ENCODE data around the gene ZIC5. TPM values are rescaled to one million over a fixed set of nuclear protein-coding genes. Genes with fewer than 3 reads are reported as not detected.

Gene ZIC5
- total RNA-seq, 1 donor from 2014 or later: 0.27 TPM

- H3K4me3 ChIP-seq (ENCODE audit: insufficient read depth, low read depth, low read length): no peak overlapping the region
- H3K27me3 Mint-ChIP-seq (ENCODE audit: low read depth, unreplicated experiment): peaks cover 26% of the 10 kb centered on the region
- H3K9me3 ChIP-seq (ENCODE audit: insufficient read depth, low read depth, low read length): no peaks in the 10 kb centered on the region
- TF ChIP-seq EZH2 (IDR thresholded peaks at IDR 0.05; ENCODE audit: insufficient read depth, low read length) (no peak), CTCF (IDR thresholded peaks at IDR 0.05; ENCODE audit: insufficient read depth, low read depth, low read length) (peak; percentile 98)
- FAIRE-seq: no peak
- H3K4me2 ChIP-seq (ENCODE audit: low read length): no peak overlapping the region
- DNase-seq (ENCODE audit: low read depth): peak; percentile 46
- H3K4me1 ChIP-seq (ENCODE audit: insufficient read depth, low read length): no peaks in the 10 kb centered on the region
- peaks cover 1% of the 10 kb centered on the region for H3K9me3 Mint-ChIP-seq (ENCODE audit: unreplicated experiment)
- peaks cover 2% of the 10 kb centered on the region for H3K27me3 ChIP-seq (ENCODE audit: insufficient read depth, low read length)
- no peaks in the 10 kb centered on the region for H3K79me2 ChIP-seq (ENCODE audit: insufficient read depth, low read length)
- no peak overlapping the region for H3K27ac ChIP-seq (ENCODE audit: low read depth, low read length)
- no peaks in the 10 kb centered on the region for H3K36me3 ChIP-seq (ENCODE audit: insufficient read depth, low read length)
- no peak overlapping the region for H3K9ac ChIP-seq (ENCODE audit: low read length)
- H3K27ac Mint-ChIP-seq (ENCODE audit: unreplicated experiment): no peak overlapping the region
- H3K4me3 Mint-ChIP-seq (ENCODE audit: unreplicated experiment): no peak overlapping the region
- no peak overlapping the region for H2AFZ ChIP-seq (ENCODE audit: low read depth, low read length)
- H3K36me3 Mint-ChIP-seq (ENCODE audit: low read depth, unreplicated experiment): no peaks in the 10 kb centered on the region
- no peaks in the 10 kb centered on the region for H3K4me1 Mint-ChIP-seq (ENCODE audit: low read depth, unreplicated experiment)
- H4K20me1 ChIP-seq (ENCODE audit: insufficient read depth, low read length): no peaks in the 10 kb centered on the region
Observed at GRCh38 chr13:99916366-99917103, 55.0 kb downstream of the ZIC5 start.

- Mint-ChIP-seq H3K27ac (ENCODE audit: unreplicated experiment) (peak overlapping the region; percentile 77), H3K9me3 (ENCODE audit: unreplicated experiment) (peaks cover 10% of the 10 kb centered on the region), H3K4me1 (ENCODE audit: low read depth, unreplicated experiment) (peaks cover under 1% of the 10 kb centered on the region), H3K4me3 (ENCODE audit: unreplicated experiment) (no peak overlapping the region), H3K27me3 (ENCODE audit: low read depth, unreplicated experiment) (peaks cover 36% of the 10 kb centered on the region), H3K36me3 (ENCODE audit: low read depth, unreplicated experiment) (no peaks in the 10 kb centered on the region)
- Histone ChIP-seq H4K20me1 (ENCODE audit: insufficient read depth, low read length) (no peaks in the 10 kb centered on the region), H3K79me2 (ENCODE audit: insufficient read depth, low read length) (no peaks in the 10 kb centered on the region), H2AFZ (ENCODE audit: low read depth, low read length) (no peak overlapping the region), H3K9ac (ENCODE audit: low read length) (no peak overlapping the region), H3K27me3 (ENCODE audit: insufficient read depth, low read length) (peaks cover 4% of the 10 kb centered on the region), H3K4me2 (ENCODE audit: low read length) (no peak overlapping the region), H3K4me3 (ENCODE audit: insufficient read depth, low read depth, low read length) (no peak overlapping the region), H3K4me1 (ENCODE audit: insufficient read depth, low read length) (peaks cover 4% of the 10 kb centered on the region), H3K9me3 (ENCODE audit: insufficient read depth, low read depth, low read length) (no peaks in the 10 kb centered on the region), H3K27ac (ENCODE audit: low read depth, low read length) (no peak overlapping the region), H3K36me3 (ENCODE audit: insufficient read depth, low read length) (no peaks in the 10 kb centered on the region)
- DNase-seq (ENCODE audit: low read depth) (no peak), FAIRE-seq (no peak)
- TF ChIP-seq CTCF (IDR thresholded peaks at IDR 0.05; ENCODE audit: insufficient read depth, low read depth, low read length) (no peak), EZH2 (IDR thresholded peaks at IDR 0.05; ENCODE audit: insufficient read depth, low read length) (no peak)
Observed at GRCh38 chr13:99913167-99913566, 58.4 kb downstream of the ZIC5 start.

Other genes starting within 250 kb of the ZIC5 start
- gene ZIC2, start 10.0 kb upstream of the ZIC5 start, total RNA-seq: 0.60 and 1.8 TPM in 2 replicates
- gene PCCA, start 117.3 kb upstream of the ZIC5 start, total RNA-seq: 11.3 and 13.9 TPM in 2 replicates